Keratinocyte (primary cell): Measurements from ENCODE around the gene GALNT9. TPM values are rescaled to one million over a fixed set of nuclear protein-coding genes. Genes with fewer than 3 reads are reported as not detected.
"Not testable (repeated sequence)": the region's sequence is repeated elsewhere in the genome, so short reads cannot be mapped to it uniquely, and the experiment has no call there.

ENCODE experiments used
- DNase-seq: peaks from one replicate; pipeline ENCODE4 v3.0.0-alpha.2; 2011; ENCODE audit warnings: low read depth, missing footprints, low spot score
- FAIRE-seq: peaks from 2 replicates; lab custom pipeline; 2011; peaks lifted over from hg19 to GRCh38; lab: Jason Lieb, UNC
- H2AFZ ChIP-seq: 2 replicates; pipeline ENCODE4 v1.6.0; 2012; ENCODE audit warnings: low read length, control low read depth, inconsistent platforms; ENCODE audit not compliant: control insufficient read depth
- H3K27ac ChIP-seq: 2 replicates; pipeline ENCODE4 v1.5.1; 2011; ENCODE audit warnings: low read length; ENCODE audit not compliant: control insufficient read depth, insufficient read depth
- H3K27me3 ChIP-seq: 3 replicates; pipeline ENCODE4 v1.6.0; 2011; ENCODE audit warnings: low read length; ENCODE audit not compliant: control insufficient read depth, insufficient read depth; ENCODE audit errors: extremely low read depth
- H3K36me3 ChIP-seq, 2 experiments: 2 replicates in 1 of 2; 3 replicates in 1 of 2; pipeline ENCODE4 v1.5.1; 2011; ENCODE audit warnings: low read length in 2 of 2, mild to moderate bottlenecking in 1 of 2; ENCODE audit not compliant: control insufficient read depth in 2 of 2, insufficient read depth in 2 of 2; ENCODE audit errors: extremely low read depth in 1 of 2
- H3K4me1 ChIP-seq: 3 replicates; pipeline ENCODE4 v1.5.1; 2011; ENCODE audit warnings: low read length; ENCODE audit not compliant: control insufficient read depth, insufficient read depth; ENCODE audit errors: extremely low read depth
- H3K4me2 ChIP-seq: 3 replicates; pipeline ENCODE4 v1.6.0; 2011; ENCODE audit warnings: low read depth, low read length; ENCODE audit not compliant: control insufficient read depth, insufficient read depth; ENCODE audit errors: extremely low read depth
- H3K4me3 ChIP-seq, 3 experiments: fragments of 200-600 bp in 1 of 3; sonication (generic) in 1 of 3; 2 replicates in 2 of 3; 3 replicates in 1 of 3; pipeline ENCODE4 v1.5.1; 2011 to 2016; ENCODE audit warnings: low read length in 3 of 3, mild to moderate bottlenecking in 3 of 3, control low read depth in 2 of 3, inconsistent platforms in 1 of 3, low read depth in 1 of 3, mixed read lengths in 1 of 3, mixed run types in 1 of 3, moderate library complexity in 1 of 3; ENCODE audit not compliant: control insufficient read depth in 2 of 3, insufficient read depth in 2 of 3; ENCODE audit errors: extremely low read depth in 1 of 3
- H3K79me2 ChIP-seq: 2 replicates; pipeline ENCODE4 v1.6.0; 2012; ENCODE audit warnings: low read length; ENCODE audit not compliant: control insufficient read depth, insufficient read depth
- H3K9ac ChIP-seq: 3 replicates; pipeline ENCODE4 v1.6.0; 2011; ENCODE audit warnings: low read length; ENCODE audit not compliant: control insufficient read depth, insufficient read depth; ENCODE audit errors: extremely low read depth
- H3K9me1 ChIP-seq: 3 replicates; pipeline ENCODE4 v1.6.0; 2011; ENCODE audit warnings: low read length; ENCODE audit not compliant: control insufficient read depth, insufficient read depth; ENCODE audit errors: extremely low read depth
- H3K9me3 ChIP-seq: 2 replicates; pipeline ENCODE4 v1.5.1; 2012; ENCODE audit warnings: low read depth, low read length; ENCODE audit not compliant: control insufficient read depth
- H4K20me1 ChIP-seq: 3 replicates; pipeline ENCODE4 v1.6.0; 2011; ENCODE audit warnings: low read length; ENCODE audit not compliant: control insufficient read depth, insufficient read depth; ENCODE audit errors: extremely low read depth
- EZH2 ChIP-seq: IDR thresholded peaks from one replicate; pipeline ENCODE4 v1.6.1; 2012; ENCODE audit warnings: inconsistent platforms, mild to moderate bottlenecking, low read length, moderate library complexity
- dilution Hi-C: fragments of 300-500 bp; cut with MboI; formaldehyde crosslinking; loops from one replicate; pipeline ENCODE4 v1.7.0; 2020; ENCODE audit warnings: low sequenced_read_pairs; ENCODE audit not compliant: extremely low pct_ligation_motif_present
- polyA plus RNA-seq, 5 experiments: library from polyadenylated mRNA; depleted of rRNA in 3 of 5; stranded (reverse) in 3 of 5; stranded (forward) in 1 of 5; unstranded in 1 of 5; fragments of >200 nt; gene quantifications; 1 replicate in 1 of 5; 2 replicates in 3 of 5; 3 replicates in 1 of 5; pipeline versions ENCODE4 v1.2.1 to v1.2.3, GENCODE V29; 2011 to 2012; ENCODE audit warnings: missing spikeins in 2 of 5, low read depth in 1 of 5, low replicate concordance in 1 of 5
- TF ChIP-seq, protein P1 (sequence below), 3 experiments: IDR thresholded peaks in 1 of 3; conservative IDR thresholded peaks in 1 of 3; optimal IDR thresholded peaks in 1 of 3; 2 replicates in 2 of 3; 3 replicates in 1 of 3; pipeline versions ENCODE3 to v1.5.1; 2011; ENCODE audit warnings: low read length in 3 of 3, mild to moderate bottlenecking in 3 of 3, moderate library complexity in 2 of 3, control low read depth in 1 of 3, inconsistent platforms in 1 of 3; ENCODE audit not compliant: insufficient read depth in 2 of 3; ENCODE audit errors: extremely low read depth in 1 of 3

The GALNT9 gene
- polyA plus RNA-seq, 1 donor (not counting 4 experiments of a cell fraction or from before 2014, with no cell fraction given), result not detected

DNA sequence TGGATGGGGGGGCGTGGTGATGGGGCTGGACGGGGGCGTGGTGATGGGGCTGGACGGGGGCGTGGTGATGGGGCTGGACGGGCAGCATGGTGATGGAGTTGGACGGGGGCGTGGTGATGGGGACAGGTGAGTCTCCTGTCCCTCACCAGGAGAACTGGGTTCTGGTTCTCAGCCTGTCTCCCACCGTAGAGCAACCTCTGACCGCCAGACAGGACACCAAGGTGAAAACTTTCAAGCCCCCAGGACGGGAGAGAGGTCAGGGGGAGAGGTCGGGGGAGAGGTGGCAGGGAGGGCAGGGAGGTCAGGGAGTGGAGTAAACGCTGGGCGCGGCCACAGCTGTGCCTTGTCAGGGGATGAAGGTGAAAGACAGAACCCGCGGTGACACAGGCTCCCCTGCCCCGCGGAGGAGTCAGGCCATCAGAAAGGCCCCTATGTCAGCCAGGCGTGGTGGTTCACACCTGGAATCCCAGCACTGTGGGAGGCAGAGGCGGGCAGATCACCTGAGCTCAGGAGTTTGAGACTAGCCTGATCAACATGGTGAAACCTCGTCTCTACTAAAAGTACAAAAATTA, 84.6 kb downstream of the GALNT9 start:
- Histone ChIP-seq H3K9me3 (no peaks in the 10 kb centered on the region), H4K20me1 (no peaks in the 10 kb centered on the region), H3K27me3 (no peaks in the 10 kb centered on the region), H3K9ac (no peak overlapping the region), H3K4me1 (no peaks in the 10 kb centered on the region), H3K79me2 (no peaks in the 10 kb centered on the region), H3K36me3 (no peaks in the 10 kb centered on the region), H3K4me2 (no peak overlapping the region), H3K9me1 (no peaks in the 10 kb centered on the region), H2AFZ (no peak overlapping the region), H3K4me3 (no peak overlapping the region), H3K27ac (no peak overlapping the region)
- DNase-seq (no peak), FAIRE-seq (no peak)
- TF ChIP-seq, protein P1, sequence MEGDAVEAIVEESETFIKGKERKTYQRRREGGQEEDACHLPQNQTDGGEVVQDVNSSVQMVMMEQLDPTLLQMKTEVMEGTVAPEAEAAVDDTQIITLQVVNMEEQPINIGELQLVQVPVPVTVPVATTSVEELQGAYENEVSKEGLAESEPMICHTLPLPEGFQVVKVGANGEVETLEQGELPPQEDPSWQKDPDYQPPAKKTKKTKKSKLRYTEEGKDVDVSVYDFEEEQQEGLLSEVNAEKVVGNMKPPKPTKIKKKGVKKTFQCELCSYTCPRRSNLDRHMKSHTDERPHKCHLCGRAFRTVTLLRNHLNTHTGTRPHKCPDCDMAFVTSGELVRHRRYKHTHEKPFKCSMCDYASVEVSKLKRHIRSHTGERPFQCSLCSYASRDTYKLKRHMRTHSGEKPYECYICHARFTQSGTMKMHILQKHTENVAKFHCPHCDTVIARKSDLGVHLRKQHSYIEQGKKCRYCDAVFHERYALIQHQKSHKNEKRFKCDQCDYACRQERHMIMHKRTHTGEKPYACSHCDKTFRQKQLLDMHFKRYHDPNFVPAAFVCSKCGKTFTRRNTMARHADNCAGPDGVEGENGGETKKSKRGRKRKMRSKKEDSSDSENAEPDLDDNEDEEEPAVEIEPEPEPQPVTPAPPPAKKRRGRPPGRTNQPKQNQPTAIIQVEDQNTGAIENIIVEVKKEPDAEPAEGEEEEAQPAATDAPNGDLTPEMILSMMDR (optimal IDR thresholded peaks at IDR 0.05 in 1 of 3, IDR thresholded peaks at IDR 0.05 in 1 of 3, conservative IDR thresholded peaks at IDR 0.05 in 1 of 3; ENCODE audit: extremely low read depth in 1 of 3, insufficient read depth in 2 of 3, low read length in 3 of 3), result no peak
- no peak for TF ChIP-seq EZH2
- dilution Hi-C loops, result no loop called here

DNA sequence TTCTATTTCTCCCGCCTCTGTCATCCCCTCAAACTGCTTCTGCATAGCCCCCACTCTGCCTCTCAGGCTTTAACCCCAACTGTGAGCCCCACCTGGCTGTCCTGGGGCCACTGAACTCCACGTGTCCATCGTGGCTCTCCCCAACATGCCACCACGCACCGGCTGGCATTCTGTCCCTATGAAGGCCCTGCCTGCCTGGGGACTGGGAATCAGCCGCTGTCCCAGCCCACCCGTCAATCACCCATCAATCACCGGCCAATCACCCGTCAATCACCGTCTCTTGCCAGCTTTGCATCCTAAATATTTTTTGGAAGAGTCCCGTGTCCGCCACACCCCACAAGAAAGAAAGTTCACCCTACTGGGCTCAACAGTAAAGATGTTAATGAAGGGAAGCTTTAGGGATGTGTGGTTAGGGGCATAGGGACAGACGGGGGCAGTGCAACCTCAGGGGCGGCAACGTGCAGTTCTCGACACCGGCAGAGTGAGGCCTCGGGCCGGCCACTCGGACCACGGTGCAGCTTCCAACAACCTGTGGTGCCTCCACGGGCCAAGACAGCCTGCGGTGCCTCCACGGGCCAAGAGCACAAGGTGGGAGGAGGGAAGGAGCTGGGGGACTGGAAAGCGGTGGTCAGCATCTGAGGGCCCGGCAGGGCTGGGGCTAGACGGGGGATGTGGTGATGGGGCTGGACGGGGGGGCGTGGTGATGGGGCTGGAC, 85.6 kb downstream of the GALNT9 start:
- Histone ChIP-seq H4K20me1 (no peaks in the 10 kb centered on the region), H2AFZ (no peak overlapping the region), H3K27ac (no peak overlapping the region), H3K4me2 (no peak overlapping the region), H3K4me1 (no peaks in the 10 kb centered on the region), H3K4me3 (no peak overlapping the region), H3K27me3 (no peaks in the 10 kb centered on the region), H3K9me3 (no peaks in the 10 kb centered on the region), H3K9me1 (no peaks in the 10 kb centered on the region), H3K9ac (no peak overlapping the region), H3K36me3 (no peaks in the 10 kb centered on the region), H3K79me2 (no peaks in the 10 kb centered on the region)
- dilution Hi-C loops, result no loop called here
- DNase-seq, result no peak
- TF ChIP-seq, protein P1 (optimal IDR thresholded peaks at IDR 0.05 in 1 of 3, IDR thresholded peaks at IDR 0.05 in 1 of 3, conservative IDR thresholded peaks at IDR 0.05 in 1 of 3; ENCODE audit: extremely low read depth in 1 of 3, insufficient read depth in 2 of 3, low read length in 3 of 3), result no peak
- TF ChIP-seq EZH2, result no peak
- no peak for FAIRE-seq

DNA sequence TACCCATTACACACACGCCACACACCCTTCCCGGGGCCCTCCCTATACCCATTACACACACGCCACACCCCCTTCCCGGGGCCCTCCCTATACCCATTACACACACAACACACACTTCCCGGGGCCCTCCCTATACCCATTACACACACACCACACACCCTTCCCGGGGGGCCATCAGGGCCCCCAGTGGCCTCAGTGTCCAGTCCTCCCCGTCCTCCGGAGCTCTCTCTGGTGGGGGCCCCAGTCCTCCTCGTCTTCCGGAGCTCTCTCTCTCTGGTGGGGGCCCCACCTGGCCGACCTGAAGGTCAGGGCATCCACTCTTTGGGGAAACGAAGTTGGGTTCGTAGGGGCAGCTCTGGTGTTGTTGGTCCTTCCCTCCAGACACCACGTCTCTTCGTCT, 86.2 kb downstream of the GALNT9 start:
- H3K4me2 ChIP-seq, FAIRE-seq, H3K79me2 ChIP-seq, DNase-seq, H3K4me1 ChIP-seq, H2AFZ ChIP-seq, dilution Hi-C loops, H3K36me3 ChIP-seq, H4K20me1 ChIP-seq, H3K9me1 ChIP-seq, H3K9me3 ChIP-seq, H3K27ac ChIP-seq, H3K9ac ChIP-seq, H3K4me3 ChIP-seq, H3K27me3 ChIP-seq: not testable (repeated sequence)

DNA sequence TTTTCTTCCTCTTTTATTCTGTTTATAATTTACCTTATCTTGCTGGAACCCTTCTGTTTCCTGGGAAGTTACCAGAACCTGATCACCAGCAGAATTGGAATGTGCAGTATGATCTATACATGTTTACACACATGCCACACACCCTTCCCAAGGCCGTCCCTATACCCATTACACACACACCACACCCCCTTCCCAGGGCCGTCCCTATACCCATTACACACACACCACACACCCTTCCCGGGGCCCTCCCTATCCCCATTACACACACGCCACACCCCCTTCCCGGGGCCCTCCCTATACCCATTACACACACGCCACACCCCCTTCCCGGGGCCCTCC, 88.8 kb downstream of the GALNT9 start:
- H3K4me3 ChIP-seq, H3K9me1 ChIP-seq, H3K4me1 ChIP-seq, FAIRE-seq, H3K4me2 ChIP-seq, H3K9ac ChIP-seq, DNase-seq, H3K27me3 ChIP-seq, H2AFZ ChIP-seq, dilution Hi-C loops, H3K79me2 ChIP-seq, H4K20me1 ChIP-seq, H3K36me3 ChIP-seq, H3K9me3 ChIP-seq, H3K27ac ChIP-seq: not testable (repeated sequence)
